HEK293 (cell line): Measurements from ENCODE around the gene SFRP5.

Experiments
- CTCF ChIA-PET: fragments of 350-600 bp; formaldehyde crosslinking; extraction: SDS; loops from one replicate; lab custom pipeline; 2021; ENCODE audit warnings: antibody characterized with exemption; lab: Yijun Ruan, JAX
- POLR2A ChIA-PET: fragments of 300-600 bp; formaldehyde crosslinking; extraction: SDS; loops from one replicate; lab custom pipeline; 2020; ENCODE audit warnings: antibody characterized with exemption, inconsistent platforms; lab: Yijun Ruan, JAX
- H3K27ac ChIP-seq: fragments of 200-500 bp; sonication (Bioruptor generic); 2 replicates; pipeline ENCODE4 v1.5.1; 2014; ENCODE audit warnings: low read depth, low read length, control low read depth, inconsistent platforms; ENCODE audit errors: extremely low read depth
- H3K36me3 ChIP-seq, 2 experiments: fragments of 200-500 bp in 1 of 2; sonication (Bioruptor generic) in 1 of 2; 1 replicate in 1 of 2; 2 replicates in 1 of 2; pipeline ENCODE4 v1.5.1; 2014 to 2017; ENCODE audit warnings: inconsistent platforms in 2 of 2, low read length in 2 of 2; ENCODE audit not compliant: control insufficient read depth in 2 of 2, insufficient read depth in 1 of 2
- H3K4me1 ChIP-seq: fragments of 200-500 bp; sonication (Bioruptor generic); 2 replicates; pipeline ENCODE4 v1.5.1; 2014; ENCODE audit warnings: mild to moderate bottlenecking, low read length, inconsistent platforms; ENCODE audit not compliant: control insufficient read depth, insufficient read depth
- H3K4me3 ChIP-seq: 2 replicates; pipeline ENCODE4 v1.5.1; 2011; ENCODE audit warnings: low read depth, mild to moderate bottlenecking, control low read depth, low read length, moderate library complexity
- H3K9me3 ChIP-seq: fragments of 200-500 bp; sonication (Bioruptor generic); 2 replicates; pipeline ENCODE4 v1.5.1; 2014; ENCODE audit warnings: low read depth, low read length, inconsistent platforms; ENCODE audit not compliant: control insufficient read depth, insufficient read depth
- BCL11B ChIP-seq: fragments of 450-650 bp; formaldehyde crosslinking; IDR thresholded peaks from 2 replicates; pipeline ENCODE4 v1.5.1; 2016; ENCODE audit warnings: low read depth, missing biosample characterization, missing genetic modification characterization
- INSM2 ChIP-seq: fragments of 450-650 bp; formaldehyde crosslinking; IDR thresholded peaks from 2 replicates; pipeline ENCODE4 v1.5.1; 2016; ENCODE audit warnings: missing biosample characterization, missing genetic modification characterization
- KLF7 ChIP-seq: fragments of 450-650 bp; formaldehyde crosslinking; IDR thresholded peaks from 2 replicates; pipeline ENCODE4 v1.5.1; 2016; ENCODE audit warnings: missing biosample characterization, missing genetic modification characterization, borderline replicate concordance
- ZBTB44 ChIP-seq: fragments of 450-650 bp; IDR thresholded peaks from 2 replicates; pipeline ENCODE4 v1.5.1; 2018; ENCODE audit warnings: missing biosample characterization, mild to moderate bottlenecking, missing genetic modification characterization
- ZNF112 ChIP-seq: fragments of 450-650 bp; formaldehyde crosslinking; IDR thresholded peaks from 2 replicates; pipeline ENCODE4 v1.5.0; 2017; ENCODE audit warnings: missing biosample characterization, missing genetic modification characterization
- ZNF155 ChIP-seq: fragments of 450-650 bp; formaldehyde crosslinking; IDR thresholded peaks from 2 replicates; pipeline ENCODE4 v1.5.1; 2016; ENCODE audit warnings: missing biosample characterization, missing genetic modification characterization
- ZNF175 ChIP-seq: fragments of 450-650 bp; formaldehyde crosslinking; IDR thresholded peaks from 2 replicates; pipeline ENCODE4 v1.5.1; 2016; ENCODE audit warnings: missing biosample characterization, missing genetic modification characterization
- ZNF2 ChIP-seq: fragments of 450-650 bp; formaldehyde crosslinking; IDR thresholded peaks from 2 replicates; pipeline ENCODE4 v1.5.1; 2016; ENCODE audit warnings: missing biosample characterization, missing genetic modification characterization
- ZNF23 ChIP-seq: fragments of 450-650 bp; formaldehyde crosslinking; IDR thresholded peaks from 2 replicates; pipeline ENCODE4 v1.5.1; 2016; ENCODE audit warnings: missing biosample characterization, missing genetic modification characterization, borderline replicate concordance
- ZNF311 ChIP-seq: fragments of 450-650 bp; formaldehyde crosslinking; IDR thresholded peaks from 2 replicates; pipeline ENCODE4 v1.5.1; 2017; ENCODE audit warnings: missing biosample characterization, missing genetic modification characterization, borderline replicate concordance
- ZNF394 ChIP-seq: fragments of 450-650 bp; formaldehyde crosslinking; IDR thresholded peaks from 2 replicates; pipeline ENCODE4 v1.5.1; 2016; ENCODE audit warnings: missing biosample characterization, missing genetic modification characterization, mild to moderate bottlenecking, moderate library complexity, borderline replicate concordance
- ZNF560 ChIP-seq: fragments of 450-650 bp; formaldehyde crosslinking; IDR thresholded peaks from 2 replicates; pipeline ENCODE4 v1.5.1; 2017; ENCODE audit warnings: missing biosample characterization, missing genetic modification characterization, borderline replicate concordance
- ZNF561 ChIP-seq: fragments of 450-650 bp; IDR thresholded peaks from 2 replicates; pipeline ENCODE4 v1.5.1; 2018; ENCODE audit warnings: missing biosample characterization, missing genetic modification characterization, borderline replicate concordance
- ZNF580 ChIP-seq: fragments of 450-650 bp; formaldehyde crosslinking; IDR thresholded peaks from 2 replicates; pipeline ENCODE4 v1.5.1; 2016; ENCODE audit warnings: missing biosample characterization, missing genetic modification characterization
- ZNF670 ChIP-seq: fragments of 450-650 bp; formaldehyde crosslinking; IDR thresholded peaks from 2 replicates; pipeline ENCODE4 v1.5.1; 2016; ENCODE audit warnings: missing biosample characterization, missing genetic modification characterization, low read depth
- ZSCAN18 ChIP-seq: fragments of 450-650 bp; formaldehyde crosslinking; IDR thresholded peaks from 2 replicates; pipeline ENCODE4 v1.5.1; 2016; ENCODE audit warnings: missing biosample characterization, missing genetic modification characterization

SFRP5 gene

GRCh38 chr10:97717627-97718026 lies 54.2 kb downstream of the SFRP5 start:
- Histone ChIP-seq H3K4me3 (no peak overlapping the region), H3K4me1 (peaks cover 18% of the 10 kb centered on the region), H3K9me3 (no peaks in the 10 kb centered on the region), H3K27ac (no peak overlapping the region), H3K36me3 (peaks cover 7 to 21% of the 10 kb centered on the region in 2 experiments; a peak in 2 of 3 replicates)
- POLR2A ChIA-PET, result interaction anchor here (1.5 to 2.6 kb wide), 3 partner anchors 19 to 34 kb away, joined by 3 to 10 read pairs (median 8); partner anchors contain the start of genes AVPI1 and ZFYVE27
- CTCF ChIA-PET, result interaction anchor here (1.0 to 20.4 kb wide), 4 partner anchors 12 to 41 kb away, joined by 3 to 487 read pairs (median 22); partner anchors contain the start of gene ZFYVE27
- TF ChIP-seq ZNF394 (no peak), ZNF23 (tag by site-specific recombination) (no peak), ZNF561 (no peak), KLF7 (tag by site-specific recombination) (no peak), ZNF560 (tag by site-specific recombination) (no peak), ZNF112 (tag by site-specific recombination) (no peak), ZNF2 (tag by site-specific recombination) (no peak), ZNF580 (tag by site-specific recombination) (no peak), ZNF670 (tag by site-specific recombination) (no peak), ZSCAN18 (tag by site-specific recombination) (no peak), ZBTB44 (tag by site-specific recombination) (no peak), ZNF175 (tag by site-specific recombination) (no peak), BCL11B (tag by site-specific recombination) (no peak), INSM2 (tag by site-specific recombination) (no peak), ZNF155 (tag by site-specific recombination) (no peak), ZNF311 (no peak)
